Astrocyte (in vitro differentiated cells and primary cell): ENCODE results near the gene RSPH3.

Experiments used
- EZH2 ChIP-seq: IDR thresholded peaks from 2 replicates; pipeline ENCODE4 v1.6.1; 2012; ENCODE audit warnings: mild to moderate bottlenecking, low read length, inconsistent platforms; ENCODE audit not compliant: insufficient read depth
- TF ChIP-seq, protein P1 (sequence below): IDR thresholded peaks from 2 replicates; pipeline ENCODE4 v1.5.1; 2011; ENCODE audit warnings: low read depth, mild to moderate bottlenecking, inconsistent platforms, low read length, moderate library complexity; ENCODE audit not compliant: insufficient read depth

DNA sequence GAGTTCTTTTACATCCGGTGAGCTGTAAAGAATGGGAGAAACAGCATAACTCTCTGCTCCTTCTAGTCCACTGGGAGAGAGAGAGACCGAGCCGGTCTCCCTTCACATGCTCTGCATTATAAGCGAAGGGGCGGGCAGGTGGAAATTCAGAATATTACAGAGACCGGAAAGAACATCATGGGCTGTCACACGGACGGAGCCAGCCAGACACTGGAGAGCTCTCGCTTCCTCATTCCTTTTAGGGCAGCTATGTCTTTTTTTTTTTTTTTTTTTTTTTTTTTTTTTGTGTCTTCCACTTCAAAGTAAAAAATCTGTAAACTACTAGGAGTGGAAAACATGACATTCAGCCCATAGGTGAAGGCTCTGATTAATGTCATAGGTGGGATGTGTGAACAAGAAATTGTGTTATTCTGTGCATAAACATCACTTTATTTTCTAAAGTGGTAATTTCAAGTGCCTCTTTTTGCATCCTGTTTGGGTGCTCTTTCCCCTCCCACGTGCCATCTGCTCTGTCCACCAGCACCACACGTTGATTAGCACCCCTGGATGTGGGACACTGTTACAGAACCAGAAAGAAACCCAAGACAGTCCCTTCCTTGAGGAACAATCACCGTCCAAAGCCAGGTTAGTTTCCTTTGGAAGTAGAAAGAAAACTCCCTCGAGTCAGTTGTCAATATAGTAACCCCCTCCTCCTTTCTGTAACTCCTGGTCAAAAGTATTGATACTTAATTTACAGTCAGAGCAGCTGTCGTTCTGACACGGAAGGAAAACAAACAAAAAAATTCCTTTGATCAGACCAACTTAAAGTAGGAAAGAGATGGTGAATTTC, 45.1 kb upstream of the RSPH3 start, which contains the start of gene TAGAP:
- TF ChIP-seq, protein P1, sequence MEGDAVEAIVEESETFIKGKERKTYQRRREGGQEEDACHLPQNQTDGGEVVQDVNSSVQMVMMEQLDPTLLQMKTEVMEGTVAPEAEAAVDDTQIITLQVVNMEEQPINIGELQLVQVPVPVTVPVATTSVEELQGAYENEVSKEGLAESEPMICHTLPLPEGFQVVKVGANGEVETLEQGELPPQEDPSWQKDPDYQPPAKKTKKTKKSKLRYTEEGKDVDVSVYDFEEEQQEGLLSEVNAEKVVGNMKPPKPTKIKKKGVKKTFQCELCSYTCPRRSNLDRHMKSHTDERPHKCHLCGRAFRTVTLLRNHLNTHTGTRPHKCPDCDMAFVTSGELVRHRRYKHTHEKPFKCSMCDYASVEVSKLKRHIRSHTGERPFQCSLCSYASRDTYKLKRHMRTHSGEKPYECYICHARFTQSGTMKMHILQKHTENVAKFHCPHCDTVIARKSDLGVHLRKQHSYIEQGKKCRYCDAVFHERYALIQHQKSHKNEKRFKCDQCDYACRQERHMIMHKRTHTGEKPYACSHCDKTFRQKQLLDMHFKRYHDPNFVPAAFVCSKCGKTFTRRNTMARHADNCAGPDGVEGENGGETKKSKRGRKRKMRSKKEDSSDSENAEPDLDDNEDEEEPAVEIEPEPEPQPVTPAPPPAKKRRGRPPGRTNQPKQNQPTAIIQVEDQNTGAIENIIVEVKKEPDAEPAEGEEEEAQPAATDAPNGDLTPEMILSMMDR: no peak
- no peak for TF ChIP-seq EZH2
